ENCODE data around the gene EHD4. TPM values are rescaled to one million over a fixed set of nuclear protein-coding genes. Genes with fewer than 3 reads are reported as not detected.

The EHD4 gene
- total and polyA plus RNA-seq, 2 donors, result 7.3 to 11.8 TPM

- Histone ChIP-seq H3K27ac (ENCODE audit: low read depth in 1 of 2, low read length in 1 of 2) (no peak overlapping the region), H3K27me3 (ENCODE audit: control insufficient read depth in 2 of 2, insufficient read depth in 1 of 2, low read length in 1 of 2) (peaks cover under 1 to 11% of the 10 kb centered on the region in 2 donors), H3K36me3 (ENCODE audit: control insufficient read depth in 2 of 2, insufficient read depth in 2 of 2, low read length in 1 of 2) (no peaks in the 10 kb centered on the region), H3K4me3 (ENCODE audit: low read length in 2 of 2) (no peak overlapping the region), H3K9me3 (ENCODE audit: control insufficient read depth in 2 of 2, insufficient read depth in 1 of 2, low read length in 1 of 2) (peaks cover 0 to 8% of the 10 kb centered on the region in 2 donors), H3K4me1 (ENCODE audit: control insufficient read depth in 2 of 2, insufficient read depth in 2 of 2, low read length in 2 of 2) (peaks cover 3 to 15% of the 10 kb centered on the region in 2 donors)
- 98% methylated on average over 10 of the region's 10 CpGs for WGBS
- DNase-seq (ENCODE audit: low read depth in 6 of 9, low spot score in 9 of 9), result no peak
Observed at GRCh38 chr15:41887161-41887560, 85.2 kb downstream of the EHD4 start.

- H3K4me3 ChIP-seq (ENCODE audit: low read length in 2 of 2), result no peak overlapping the region
- H3K27me3 ChIP-seq (ENCODE audit: control insufficient read depth in 2 of 2, insufficient read depth in 1 of 2, low read length in 1 of 2), result peaks cover 5 to 15% of the 10 kb centered on the region in 2 donors
- no peaks in the 10 kb centered on the region for H3K36me3 ChIP-seq (ENCODE audit: control insufficient read depth in 2 of 2, insufficient read depth in 2 of 2, low read length in 1 of 2)
- H3K27ac ChIP-seq (ENCODE audit: low read depth in 1 of 2, low read length in 1 of 2), result no peak overlapping the region
- peaks cover 3 to 15% of the 10 kb centered on the region in 2 donors for H3K4me1 ChIP-seq (ENCODE audit: control insufficient read depth in 2 of 2, insufficient read depth in 2 of 2, low read length in 2 of 2)
- DNase-seq (ENCODE audit: low read depth in 6 of 9, low spot score in 9 of 9), result no peak
- H3K9me3 ChIP-seq (ENCODE audit: control insufficient read depth in 2 of 2, insufficient read depth in 1 of 2, low read length in 1 of 2), result peaks cover 0 to 8% of the 10 kb centered on the region in 2 donors
- WGBS, result 95% methylated on average over 7 of the region's 7 CpGs
Observed at GRCh38 chr15:41886741-41887140, 85.6 kb downstream of the EHD4 start.

DNA sequence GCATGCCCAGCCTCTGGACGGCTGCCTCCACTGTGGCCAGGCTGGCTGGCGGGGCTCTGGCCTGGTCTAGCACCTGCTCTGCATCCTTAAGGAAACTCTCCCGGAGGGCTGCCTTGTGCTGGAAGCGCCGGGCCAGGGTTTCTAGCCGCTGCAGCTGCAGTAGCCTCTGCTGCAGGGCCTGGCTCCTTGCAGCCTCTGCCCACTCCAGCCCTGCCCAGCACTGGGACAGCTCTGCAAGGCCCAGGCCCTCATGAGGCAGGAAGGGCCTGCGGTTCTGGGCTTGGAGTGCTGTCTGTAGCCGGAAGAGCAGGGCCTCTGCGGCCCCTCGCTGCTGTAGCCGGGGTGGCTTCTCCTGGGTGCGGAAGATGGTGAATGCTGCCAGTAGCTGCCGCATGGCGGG, 86.5 kb downstream of the EHD4 start:
- Histone ChIP-seq H3K4me1 (ENCODE audit: control insufficient read depth in 2 of 2, insufficient read depth in 2 of 2, low read length in 2 of 2) (peaks cover 3 to 15% of the 10 kb centered on the region in 2 donors), H3K4me3 (ENCODE audit: low read length in 2 of 2) (no peak overlapping the region), H3K27ac (ENCODE audit: low read depth in 1 of 2, low read length in 1 of 2) (no peak overlapping the region), H3K27me3 (ENCODE audit: control insufficient read depth in 2 of 2, insufficient read depth in 1 of 2, low read length in 1 of 2) (peaks cover 6 to 24% of the 10 kb centered on the region in 2 donors), H3K36me3 (ENCODE audit: control insufficient read depth in 2 of 2, insufficient read depth in 2 of 2, low read length in 1 of 2) (no peaks in the 10 kb centered on the region), H3K9me3 (ENCODE audit: control insufficient read depth in 2 of 2, insufficient read depth in 1 of 2, low read length in 1 of 2) (peaks cover 0 to 8% of the 10 kb centered on the region in 2 donors)
- no peak for DNase-seq (ENCODE audit: low read depth in 6 of 9, low spot score in 9 of 9)
- WGBS, result 97% methylated on average over 14 of the region's 14 CpGs

DNA sequence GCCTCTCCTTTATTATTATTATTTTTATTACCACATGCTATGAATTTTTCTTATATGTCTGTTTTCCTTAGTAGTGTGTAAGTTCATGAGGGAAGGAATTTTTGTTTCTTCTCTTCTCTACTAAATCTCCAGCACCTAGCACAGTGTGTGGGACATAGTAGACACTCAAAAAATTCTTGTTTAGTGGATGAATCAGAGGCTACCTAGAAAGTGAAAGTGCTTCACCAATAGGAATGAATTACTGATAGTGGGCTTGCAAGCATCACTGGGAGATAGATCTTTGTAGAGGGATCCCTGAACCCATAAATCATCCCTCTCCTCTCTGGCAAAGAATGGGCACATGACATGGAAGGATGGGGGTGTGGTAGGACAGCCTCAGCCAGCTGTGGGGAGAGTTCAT, 87.0 kb downstream of the EHD4 start:
- peaks cover 0 to 8% of the 10 kb centered on the region in 2 donors for H3K9me3 ChIP-seq (ENCODE audit: control insufficient read depth in 2 of 2, insufficient read depth in 1 of 2, low read length in 1 of 2)
- peaks cover 6 to 29% of the 10 kb centered on the region in 2 donors for H3K27me3 ChIP-seq (ENCODE audit: control insufficient read depth in 2 of 2, insufficient read depth in 1 of 2, low read length in 1 of 2)
- DNase-seq (ENCODE audit: low read depth in 6 of 9, low spot score in 9 of 9), result no peak
- no peak overlapping the region for H3K4me3 ChIP-seq (ENCODE audit: low read length in 2 of 2)
- H3K36me3 ChIP-seq (ENCODE audit: control insufficient read depth in 2 of 2, insufficient read depth in 2 of 2, low read length in 1 of 2), result no peaks in the 10 kb centered on the region
- peaks cover 3 to 15% of the 10 kb centered on the region in 2 donors for H3K4me1 ChIP-seq (ENCODE audit: control insufficient read depth in 2 of 2, insufficient read depth in 2 of 2, low read length in 2 of 2)
- no peak overlapping the region for H3K27ac ChIP-seq (ENCODE audit: low read depth in 1 of 2, low read length in 1 of 2)

GRCh38 chr15:41884458-41884857, 87.9 kb downstream of the EHD4 start:
- Histone ChIP-seq H3K27ac (ENCODE audit: low read depth in 1 of 2, low read length in 1 of 2) (no peak overlapping the region), H3K27me3 (ENCODE audit: control insufficient read depth in 2 of 2, insufficient read depth in 1 of 2, low read length in 1 of 2) (peaks cover 6 to 33% of the 10 kb centered on the region in 2 donors), H3K4me3 (ENCODE audit: low read length in 2 of 2) (no peak overlapping the region), H3K4me1 (ENCODE audit: control insufficient read depth in 2 of 2, insufficient read depth in 2 of 2, low read length in 2 of 2) (peaks cover 3 to 15% of the 10 kb centered on the region in 2 donors), H3K36me3 (ENCODE audit: control insufficient read depth in 2 of 2, insufficient read depth in 2 of 2, low read length in 1 of 2) (no peaks in the 10 kb centered on the region), H3K9me3 (ENCODE audit: control insufficient read depth in 2 of 2, insufficient read depth in 1 of 2, low read length in 1 of 2) (peaks cover 0 to 8% of the 10 kb centered on the region in 2 donors)
- WGBS, result 95% methylated on average over 7 of the region's 7 CpGs
- no peak for DNase-seq (ENCODE audit: low read depth in 6 of 9, low spot score in 9 of 9)

- Histone ChIP-seq H3K27me3 (ENCODE audit: control insufficient read depth in 2 of 2, insufficient read depth in 1 of 2, low read length in 1 of 2) (peaks cover 6 to 34% of the 10 kb centered on the region in 2 donors), H3K4me3 (ENCODE audit: low read length in 2 of 2) (no peak overlapping the region), H3K9me3 (ENCODE audit: control insufficient read depth in 2 of 2, insufficient read depth in 1 of 2, low read length in 1 of 2) (peaks cover 0 to 8% of the 10 kb centered on the region in 2 donors), H3K4me1 (ENCODE audit: control insufficient read depth in 2 of 2, insufficient read depth in 2 of 2, low read length in 2 of 2) (peaks cover 3 to 15% of the 10 kb centered on the region in 2 donors), H3K27ac (ENCODE audit: low read depth in 1 of 2, low read length in 1 of 2) (no peak overlapping the region), H3K36me3 (ENCODE audit: control insufficient read depth in 2 of 2, insufficient read depth in 2 of 2, low read length in 1 of 2) (no peaks in the 10 kb centered on the region)
- DNase-seq (ENCODE audit: low read depth in 6 of 9, low spot score in 9 of 9), result no peak
- 87% methylated on average over 2 of the region's 2 CpGs for WGBS
Observed at GRCh38 chr15:41883484-41883825, 88.9 kb downstream of the EHD4 start.

DNA sequence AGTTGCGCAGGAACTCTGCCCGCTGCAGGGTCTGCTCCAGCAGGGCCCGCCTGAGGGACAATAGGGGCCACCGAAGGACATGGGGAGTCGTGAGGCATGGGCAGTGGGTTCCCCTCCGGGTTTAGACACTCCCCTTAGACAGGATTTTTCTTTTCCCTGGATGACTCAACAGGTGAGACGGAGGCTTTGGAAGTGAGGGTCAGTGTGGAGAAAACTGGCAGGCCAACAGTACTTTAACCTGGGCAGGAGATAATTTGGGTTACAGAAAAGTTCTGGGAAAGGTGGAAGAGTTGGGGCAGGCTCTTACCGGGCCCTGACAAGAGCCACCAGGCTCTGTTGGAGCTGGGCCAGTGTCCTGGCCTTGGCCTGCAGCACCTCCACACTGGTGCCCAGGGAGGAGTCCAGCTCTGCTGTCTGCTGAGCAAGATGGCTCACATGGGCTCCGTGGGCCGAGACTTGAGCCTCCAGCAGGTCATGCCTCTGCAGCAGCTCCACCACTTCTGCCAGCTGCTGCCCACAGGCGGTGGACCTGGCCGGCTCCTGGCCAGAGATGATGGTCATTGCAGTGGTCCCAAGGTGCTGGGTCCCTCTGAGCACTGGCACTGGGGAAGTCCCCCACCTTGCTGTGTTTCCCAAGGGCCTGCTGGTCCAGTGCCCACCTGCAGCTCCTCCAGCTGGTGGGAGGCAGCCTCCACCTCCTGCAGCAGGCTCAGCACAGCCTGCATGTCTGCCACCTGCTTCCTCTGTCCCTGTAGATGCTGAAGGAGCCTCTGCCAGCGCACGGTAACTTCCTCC, 89.5 kb downstream of the EHD4 start:
- peaks cover 3 to 15% of the 10 kb centered on the region in 2 donors for H3K4me1 ChIP-seq (ENCODE audit: control insufficient read depth in 2 of 2, insufficient read depth in 2 of 2, low read length in 2 of 2)
- WGBS, result 78% methylated on average over 14 of the region's 14 CpGs
- H3K9me3 ChIP-seq (ENCODE audit: control insufficient read depth in 2 of 2, insufficient read depth in 1 of 2, low read length in 1 of 2), result peaks cover 0 to 8% of the 10 kb centered on the region in 2 donors
- H3K27me3 ChIP-seq (ENCODE audit: control insufficient read depth in 2 of 2, insufficient read depth in 1 of 2, low read length in 1 of 2), result peaks cover 6 to 34% of the 10 kb centered on the region in 2 donors
- no peak overlapping the region for H3K27ac ChIP-seq (ENCODE audit: low read depth in 1 of 2, low read length in 1 of 2)
- no peaks in the 10 kb centered on the region for H3K36me3 ChIP-seq (ENCODE audit: control insufficient read depth in 2 of 2, insufficient read depth in 2 of 2, low read length in 1 of 2)
- peak in 4 of 9 donors; percentile 22 to 61 (median 42) for DNase-seq (ENCODE audit: low read depth in 6 of 9, low spot score in 9 of 9)
- H3K4me3 ChIP-seq (ENCODE audit: low read length in 2 of 2), result no peak overlapping the region

GRCh38 chr15:41881920-41882688, 90.3 kb downstream of the EHD4 start:
- DNase-seq (ENCODE audit: low read depth in 6 of 9, low spot score in 9 of 9), result no peak
- Histone ChIP-seq H3K9me3 (ENCODE audit: control insufficient read depth in 2 of 2, insufficient read depth in 1 of 2, low read length in 1 of 2) (peaks cover 0 to 8% of the 10 kb centered on the region in 2 donors), H3K4me3 (ENCODE audit: low read length in 2 of 2) (peak overlapping the region in 1 of 2 donors; percentile 20), H3K4me1 (ENCODE audit: control insufficient read depth in 2 of 2, insufficient read depth in 2 of 2, low read length in 2 of 2) (peaks cover 3 to 15% of the 10 kb centered on the region in 2 donors), H3K36me3 (ENCODE audit: control insufficient read depth in 2 of 2, insufficient read depth in 2 of 2, low read length in 1 of 2) (no peaks in the 10 kb centered on the region), H3K27me3 (ENCODE audit: control insufficient read depth in 2 of 2, insufficient read depth in 1 of 2, low read length in 1 of 2) (peaks cover 6 to 34% of the 10 kb centered on the region in 2 donors), H3K27ac (ENCODE audit: low read depth in 1 of 2, low read length in 1 of 2) (no peak overlapping the region)
- 27% methylated on average over 81 of the region's 81 CpGs for WGBS

DNA sequence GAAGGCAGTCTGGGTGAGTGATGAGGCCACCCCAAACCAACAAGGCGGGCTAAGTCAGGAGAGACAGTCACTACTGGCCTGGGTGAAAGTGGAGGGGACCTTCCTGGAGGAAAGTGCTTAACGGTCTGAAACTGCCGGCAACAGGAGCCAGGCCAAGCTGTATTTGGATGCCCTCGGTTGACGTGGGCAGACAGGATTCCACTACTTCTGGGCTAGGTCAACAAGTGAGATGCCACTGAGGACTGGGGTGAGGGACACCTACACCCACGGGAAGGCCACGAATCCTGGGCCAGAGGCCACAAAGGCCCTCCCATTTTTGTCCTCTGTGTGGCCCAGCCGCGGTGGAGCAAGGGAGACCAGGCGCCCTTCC, 90.8 kb downstream of the EHD4 start:
- Histone ChIP-seq H3K4me1 (ENCODE audit: control insufficient read depth in 2 of 2, insufficient read depth in 2 of 2, low read length in 2 of 2) (peaks cover 3 to 15% of the 10 kb centered on the region in 2 donors), H3K9me3 (ENCODE audit: control insufficient read depth in 2 of 2, insufficient read depth in 1 of 2, low read length in 1 of 2) (peaks cover 0 to 8% of the 10 kb centered on the region in 2 donors), H3K36me3 (ENCODE audit: control insufficient read depth in 2 of 2, insufficient read depth in 2 of 2, low read length in 1 of 2) (no peaks in the 10 kb centered on the region), H3K4me3 (ENCODE audit: low read length in 2 of 2) (no peak overlapping the region), H3K27me3 (ENCODE audit: control insufficient read depth in 2 of 2, insufficient read depth in 1 of 2, low read length in 1 of 2) (peaks cover 6 to 34% of the 10 kb centered on the region in 2 donors), H3K27ac (ENCODE audit: low read depth in 1 of 2, low read length in 1 of 2) (no peak overlapping the region)
- no peak for DNase-seq (ENCODE audit: low read depth in 6 of 9, low spot score in 9 of 9)
- WGBS, result 62% methylated on average over 10 of the region's 10 CpGs
